GM10266 (cell line): ENCODE data around the gene TNPO2.
A peak's percentile ranks its signal among the peaks of the same experiment; 100 is the strongest.
"Not testable (repeated sequence)": the region's sequence is repeated elsewhere in the genome, so short reads cannot be mapped to it uniquely, and the experiment has no call there.

Experiments used
- DNase-seq: peaks from one replicate; pipeline ENCODE4 v3.0.0; 2012; ENCODE audit errors: extremely low spot score
- TF ChIP-seq, protein P1 (sequence below): IDR thresholded peaks from 2 replicates; pipeline ENCODE4 v1.5.1; 2012; ENCODE audit warnings: mild to moderate bottlenecking, low read depth; ENCODE audit not compliant: control insufficient read depth, insufficient read depth; ENCODE audit errors: missing control alignments

The TNPO2 gene

DNA sequence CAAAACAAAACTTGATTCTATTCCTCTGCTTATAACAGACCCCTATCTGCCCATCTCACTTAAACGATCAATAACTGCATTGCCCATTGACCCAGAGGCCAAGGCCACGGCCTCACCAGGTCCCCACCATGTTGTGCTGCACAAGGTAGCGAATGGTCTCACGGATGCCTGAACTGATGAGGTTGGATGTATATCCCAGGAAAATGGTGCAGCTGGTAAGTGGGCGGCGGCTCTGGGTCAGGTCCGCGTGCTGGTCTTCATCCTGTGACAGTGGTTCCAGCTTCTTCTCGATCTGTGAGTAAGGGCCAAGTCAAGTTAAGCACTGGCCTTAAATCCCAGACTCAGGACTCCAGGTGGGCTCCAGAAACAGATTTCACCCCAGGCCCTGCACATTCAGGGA is 43.7 kb downstream of the TNPO2 start:
- TF ChIP-seq, protein P1, sequence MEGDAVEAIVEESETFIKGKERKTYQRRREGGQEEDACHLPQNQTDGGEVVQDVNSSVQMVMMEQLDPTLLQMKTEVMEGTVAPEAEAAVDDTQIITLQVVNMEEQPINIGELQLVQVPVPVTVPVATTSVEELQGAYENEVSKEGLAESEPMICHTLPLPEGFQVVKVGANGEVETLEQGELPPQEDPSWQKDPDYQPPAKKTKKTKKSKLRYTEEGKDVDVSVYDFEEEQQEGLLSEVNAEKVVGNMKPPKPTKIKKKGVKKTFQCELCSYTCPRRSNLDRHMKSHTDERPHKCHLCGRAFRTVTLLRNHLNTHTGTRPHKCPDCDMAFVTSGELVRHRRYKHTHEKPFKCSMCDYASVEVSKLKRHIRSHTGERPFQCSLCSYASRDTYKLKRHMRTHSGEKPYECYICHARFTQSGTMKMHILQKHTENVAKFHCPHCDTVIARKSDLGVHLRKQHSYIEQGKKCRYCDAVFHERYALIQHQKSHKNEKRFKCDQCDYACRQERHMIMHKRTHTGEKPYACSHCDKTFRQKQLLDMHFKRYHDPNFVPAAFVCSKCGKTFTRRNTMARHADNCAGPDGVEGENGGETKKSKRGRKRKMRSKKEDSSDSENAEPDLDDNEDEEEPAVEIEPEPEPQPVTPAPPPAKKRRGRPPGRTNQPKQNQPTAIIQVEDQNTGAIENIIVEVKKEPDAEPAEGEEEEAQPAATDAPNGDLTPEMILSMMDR = no peak
- no peak for DNase-seq

DNA sequence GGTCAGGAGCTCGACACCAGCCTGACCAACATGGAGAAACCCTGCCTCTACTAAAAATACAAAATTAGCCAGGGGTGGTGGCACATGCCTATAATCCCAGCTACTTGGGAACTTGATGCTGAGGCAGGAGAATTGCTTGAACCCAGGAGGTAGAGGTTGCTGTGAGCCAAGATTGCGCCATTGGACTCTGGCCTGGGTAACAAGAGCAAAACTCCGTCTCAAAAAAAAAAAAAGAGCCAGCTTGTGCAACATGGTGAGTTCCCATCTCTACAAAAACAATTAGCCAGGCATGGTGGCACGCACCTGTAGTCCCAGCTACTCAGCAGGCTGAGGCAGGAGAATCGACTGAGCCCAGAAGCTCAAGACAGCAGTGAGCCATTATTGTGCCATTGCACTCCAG is 45.7 kb downstream of the TNPO2 start:
- not testable (repeated sequence) for DNase-seq

DNA sequence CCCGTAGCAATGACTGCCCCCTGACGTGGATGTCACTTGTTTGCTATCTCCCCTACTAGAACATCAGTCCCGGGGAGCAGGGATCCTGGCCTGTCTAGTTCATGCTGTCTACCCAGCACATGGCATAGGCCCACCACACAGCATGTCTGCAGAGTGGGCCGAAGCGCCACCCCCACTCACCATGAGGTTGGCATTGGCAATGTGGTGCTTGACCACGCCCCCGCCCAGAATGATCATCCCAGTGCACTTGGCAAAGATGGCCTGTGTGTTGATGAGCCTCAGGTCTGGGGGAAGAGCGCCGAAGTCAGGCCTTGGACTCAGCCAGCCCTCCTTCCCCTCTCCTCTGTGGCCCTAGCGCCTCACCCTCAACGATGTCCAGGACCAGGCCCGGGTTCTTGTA is 46.8 kb downstream of the TNPO2 start:
- TF ChIP-seq, protein P1 = no peak
- no peak for DNase-seq

DNA sequence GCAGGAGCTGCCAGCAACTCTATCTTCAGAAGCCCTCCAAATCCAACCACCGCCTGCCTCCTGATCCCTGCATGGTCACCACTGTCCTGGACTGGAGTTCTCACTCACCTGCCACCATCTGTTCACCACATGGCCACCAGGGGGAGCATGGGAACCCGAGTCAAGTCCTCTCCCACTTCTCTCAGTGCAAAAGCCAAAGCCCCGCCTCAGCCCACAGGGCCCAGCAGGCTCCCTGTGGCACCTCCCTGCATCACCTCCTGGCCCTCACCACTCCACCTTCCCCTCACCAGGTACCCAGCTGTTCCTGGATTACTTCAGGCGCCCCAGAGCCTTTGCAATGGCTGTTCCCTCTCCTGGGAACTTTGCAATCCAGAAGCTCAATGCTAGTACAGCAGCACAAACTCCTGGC is 47.3 kb downstream of the TNPO2 start:
- TF ChIP-seq, protein P1 = peak; percentile 90
- peak; percentile 78 for DNase-seq

DNA sequence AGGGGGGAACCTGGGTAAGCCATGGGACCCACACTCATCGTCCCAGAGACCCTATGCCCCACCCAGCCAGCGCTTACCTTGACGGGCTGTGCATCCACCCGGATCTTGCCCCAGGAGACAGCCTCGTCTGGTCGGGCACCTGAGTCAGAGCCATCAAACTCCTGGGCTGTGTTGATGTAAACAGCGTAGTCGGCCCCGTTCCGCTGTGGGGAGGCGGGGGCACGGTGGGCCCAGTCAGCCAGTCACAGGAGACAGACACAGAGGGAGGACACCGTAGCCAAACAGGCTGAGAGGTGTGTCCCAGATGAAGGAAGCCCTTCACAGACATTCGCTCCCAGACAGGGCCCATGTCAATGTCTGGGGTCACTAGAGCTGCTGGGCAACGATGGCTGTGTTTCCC is 47.8 kb downstream of the TNPO2 start:
- no peak for DNase-seq
- TF ChIP-seq, protein P1 = no peak

DNA sequence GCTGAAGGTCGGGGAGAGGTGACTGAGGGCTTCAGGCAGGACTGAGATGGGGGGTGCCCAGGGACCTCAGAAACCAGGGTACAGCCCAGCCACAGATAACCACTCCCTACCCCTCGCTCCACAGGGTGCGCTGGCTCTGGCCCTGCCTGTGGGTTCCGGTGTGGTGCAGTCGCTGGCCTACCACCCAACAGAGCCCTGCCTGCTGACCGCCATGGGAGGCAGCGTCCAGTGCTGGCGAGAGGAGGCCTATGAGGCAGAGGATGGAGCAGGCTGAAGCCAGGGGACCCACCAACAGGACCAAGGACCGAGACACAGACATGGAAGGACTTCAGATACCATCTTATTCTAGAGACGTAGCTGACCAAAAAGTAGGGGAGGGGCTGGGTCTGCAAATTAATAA is 48.3 kb downstream of the TNPO2 start:
- TF ChIP-seq, protein P1 = no peak

DNA sequence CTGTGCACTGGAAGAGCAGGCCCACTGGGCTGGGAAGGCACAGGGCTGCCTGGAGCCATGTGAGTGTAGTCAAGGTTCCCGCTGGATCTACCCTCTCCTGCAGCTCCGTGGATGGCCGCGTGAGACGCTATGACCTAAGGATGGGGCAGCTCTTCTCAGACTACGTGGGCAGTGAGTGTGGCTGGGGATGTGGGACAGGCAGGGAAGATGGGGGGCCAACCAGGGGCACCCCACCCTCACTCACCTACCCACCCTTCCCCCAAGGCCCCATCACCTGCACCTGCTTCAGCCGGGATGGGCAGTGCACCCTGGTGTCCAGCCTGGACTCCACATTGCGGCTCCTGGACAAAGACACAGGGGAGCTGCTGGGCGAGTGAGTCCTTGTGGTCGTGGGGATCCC is 51.0 kb downstream of the TNPO2 start:
- no peak for DNase-seq
- TF ChIP-seq, protein P1 = no peak

More for the DNA sequence above, 48.3 kb downstream of the TNPO2 start:
- DNase-seq = no peak
